Heart right ventricle (tissue), 16 donors: ENCODE data around the gene SBF2. TPM values are rescaled to one million over a fixed set of nuclear protein-coding genes. Genes with fewer than 3 reads are reported as not detected.

Experiments used
- ATAC-seq, 8 donors: fragments of 200-7000 bp; cut with Tn5 transposase; one replicate each; pipeline ENCODE4 v1.9.1; 2020; ENCODE audit warnings: mild to moderate bottlenecking in 8 of 8, moderate library complexity in 8 of 8, moderate number of reproducible peaks in 1 of 8
- DNase-seq, 2 donors: peaks; one replicate each; pipeline ENCODE4 v3.0.0-alpha.2; 2020
- H3K27ac ChIP-seq, 10 donors: fragments of 200-600 bp; sonication (generic) in 2 of 10; one replicate each; pipeline versions ENCODE4 v1.5.0 to v1.8.0; 2020 to 2022; ENCODE audit warnings: mild to moderate bottlenecking in 3 of 10
- H3K27me3 ChIP-seq, 7 donors: fragments of 200-600 bp; one replicate each; pipeline ENCODE4 v1.8.0; 2021 to 2022; ENCODE audit warnings: mild to moderate bottlenecking in 2 of 7
- H3K36me3 ChIP-seq, 9 donors: fragments of 200-600 bp; sonication (generic) in 1 of 9; one replicate each; pipeline versions ENCODE4 v1.5.0 to v1.8.0; 2020 to 2022; ENCODE audit warnings: mild to moderate bottlenecking in 2 of 9
- H3K4me1 ChIP-seq, 9 donors: fragments of 200-600 bp; sonication (generic) in 1 of 9; one replicate each; pipeline versions ENCODE4 v1.5.0 to v1.8.0; 2020 to 2022; ENCODE audit warnings: mild to moderate bottlenecking in 4 of 9
- H3K4me3 ChIP-seq, 10 donors: fragments of 200-600 bp; sonication (generic) in 2 of 10; one replicate each; pipeline versions ENCODE4 v1.5.0 to v1.8.0; 2020 to 2022; ENCODE audit warnings: mild to moderate bottlenecking in 7 of 10, moderate library complexity in 2 of 10
- H3K9me3 ChIP-seq, 11 donors: fragments of 200-600 bp in 10 of 11; sonication (generic) in 2 of 11; one replicate each; pipeline versions ENCODE4 v1.5.0 to v1.8.0; 2013 to 2022; ENCODE audit warnings: mild to moderate bottlenecking in 2 of 11, control low read depth in 1 of 11, moderate library complexity in 1 of 11
- WGBS, 2 donors: extraction: QIAGEN DNeasy Blood & Tissue Kit; methylation state at CpG; one replicate each; pipeline ENCODE4 v1.1.7; 2013; ENCODE audit warnings: inconsistent platforms in 1 of 2; 5-methylcytosine and 5-hydroxymethylcytosine counted together
- intact Hi-C, 10 donors: fragments of 100-400 bp; cut with DNase I; formaldehyde crosslinking; loops; one replicate each; pipeline versions ENCODE4 v1.11.1 to v1.14.2; 2022
- polyA plus RNA-seq, 2 donors: library from polyadenylated mRNA; stranded (reverse); fragments of 200-250 nt; gene quantifications; one replicate each; pipeline ENCODE4 v1.2.3, GENCODE V29; 2013
- total RNA-seq, 10 donors: library from RNA; stranded (reverse); fragmentation: NEBNext Ultra II Directional in 3 of 10; extraction: Animal tissue kit (Norgen Biotek cat#: 25700) in 3 of 10; gene quantifications; one replicate each; pipeline versions ENCODE4 v1.2.1 to v1.2.4, GENCODE V29; 2021 to 2023
- TF ChIP-seq, protein P1 (sequence below), 9 donors: fragments of 200-600 bp; sonication (generic) in 2 of 9; IDR thresholded peaks; one replicate each; pipeline versions ENCODE4 v1.5.0 to v1.8.0; 2021 to 2022; ENCODE audit warnings: antibody characterized with exemption in 9 of 9, mild to moderate bottlenecking in 5 of 9, moderate library complexity in 1 of 9
- donor health status: Arrhythmogenic right ventricular cardiomyopathy.
- donor health status: ischemic (EF 13 %, LVEDD 7.1; RV severe dilation, severe dysfunction).
- donor health status: healthy with polysubstance abuse.
- donor health status: DM: no; HTN: yes; CAD: no.
- donor health status: DM: no; HTN: no; CAD: no.
- donor health status: ischemic (EF 25% LVEDD 6.9; RV normal size, moderate dysfunction).
- donor health status: ischemic (EF 25% LVEDD 5.7; RV mildly dilated, moderate dysfunction).
- donor health status: healthy.
- donor health status: DM: yes; HTN: yes; CAD: no.
- donor health status: Ischemic cardiomyopathy.
- donor health status: ischemic (EF 35%, LVEDD 5.7; RV mildly dilated, moderate dysfunction).
- donor health status: nonischemic (EF 11% LVEDD 7.7; RV severe dilation, severe dysfunction).
- donor health status: DM: yes; HTN: yes; CAD: no.
- donor health status: PGD.
- donor health status: ischemic (EF 29% LVEDD 5.4; RV normal size, mild dysfunction).
- donor health status: nonischemic (EF 23%, LVEDD 6.1; RV moderate dilation, normal function).

Gene SBF2
- total and polyA plus RNA-seq, 12 donors = 8.9 to 27.1 (median 21.2) TPM

DNA sequence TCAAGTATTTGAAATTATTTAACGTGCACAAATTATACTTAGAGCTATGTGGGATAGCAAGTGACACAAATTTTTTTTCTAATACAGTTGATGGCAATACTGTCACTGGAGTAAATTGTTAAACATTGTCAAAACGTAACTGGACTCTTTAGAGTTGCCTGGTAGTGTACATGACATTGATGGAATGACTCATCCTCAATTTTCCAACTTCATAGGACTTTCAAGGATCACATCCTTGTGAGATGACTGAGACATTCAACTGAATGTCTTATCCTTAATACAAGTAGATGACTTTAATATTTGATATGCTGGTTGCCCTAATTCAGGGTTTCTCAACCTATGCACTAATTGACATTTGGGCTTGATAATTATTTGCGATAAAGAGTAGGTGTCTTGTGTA is 320.1 kb downstream of the SBF2 start:
- 88 to 91% methylated on average over 3 of the region's 3 CpGs for WGBS, 2 donors
- Histone ChIP-seq H3K4me1 (peaks cover 0 to 25% (median 19%) of the 10 kb centered on the region in 9 donors), H3K27ac (no peak overlapping the region), H3K36me3 (peaks cover 0 to 15% (median 0%) of the 10 kb centered on the region in 9 donors), H3K27me3 (no peaks in the 10 kb centered on the region), H3K9me3 (no peaks in the 10 kb centered on the region), H3K4me3 (no peak overlapping the region)
- ATAC-seq = no peak
- TF ChIP-seq, protein P1, sequence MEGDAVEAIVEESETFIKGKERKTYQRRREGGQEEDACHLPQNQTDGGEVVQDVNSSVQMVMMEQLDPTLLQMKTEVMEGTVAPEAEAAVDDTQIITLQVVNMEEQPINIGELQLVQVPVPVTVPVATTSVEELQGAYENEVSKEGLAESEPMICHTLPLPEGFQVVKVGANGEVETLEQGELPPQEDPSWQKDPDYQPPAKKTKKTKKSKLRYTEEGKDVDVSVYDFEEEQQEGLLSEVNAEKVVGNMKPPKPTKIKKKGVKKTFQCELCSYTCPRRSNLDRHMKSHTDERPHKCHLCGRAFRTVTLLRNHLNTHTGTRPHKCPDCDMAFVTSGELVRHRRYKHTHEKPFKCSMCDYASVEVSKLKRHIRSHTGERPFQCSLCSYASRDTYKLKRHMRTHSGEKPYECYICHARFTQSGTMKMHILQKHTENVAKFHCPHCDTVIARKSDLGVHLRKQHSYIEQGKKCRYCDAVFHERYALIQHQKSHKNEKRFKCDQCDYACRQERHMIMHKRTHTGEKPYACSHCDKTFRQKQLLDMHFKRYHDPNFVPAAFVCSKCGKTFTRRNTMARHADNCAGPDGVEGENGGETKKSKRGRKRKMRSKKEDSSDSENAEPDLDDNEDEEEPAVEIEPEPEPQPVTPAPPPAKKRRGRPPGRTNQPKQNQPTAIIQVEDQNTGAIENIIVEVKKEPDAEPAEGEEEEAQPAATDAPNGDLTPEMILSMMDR (IDR thresholded peaks at IDR 0.05) = no peak
- intact Hi-C loops = loop anchor here (1.0 to 10.0 kb wide), 11 partner anchors 109 to 439 kb away; partner anchors contain the start of gene ADM (in 7 of the 10)
- no peak for DNase-seq

DNA sequence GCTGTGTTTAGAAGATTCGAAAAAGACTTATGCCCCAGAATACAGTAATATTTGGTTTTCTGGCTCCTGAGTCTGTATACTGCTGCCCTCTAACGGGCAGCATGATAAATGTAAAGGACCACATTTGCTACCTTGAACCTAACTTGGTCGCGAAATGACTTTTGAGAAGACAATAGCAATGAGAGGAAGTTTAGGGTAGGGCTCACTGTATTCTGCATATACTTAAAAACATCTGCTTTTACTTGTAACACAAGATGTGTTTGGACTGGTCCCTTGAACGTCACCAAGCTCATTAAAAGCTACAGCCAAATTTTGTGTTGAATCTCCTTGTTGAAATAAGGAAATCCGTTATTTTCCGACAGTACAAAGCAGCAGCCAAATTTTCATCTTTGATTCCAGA is 321.0 kb downstream of the SBF2 start:
- Histone ChIP-seq H3K4me3 (no peak overlapping the region), H3K4me1 (peaks cover 0 to 22% (median 16%) of the 10 kb centered on the region in 9 donors), H3K36me3 (peaks cover 0 to 18% (median 0%) of the 10 kb centered on the region in 9 donors), H3K9me3 (no peaks in the 10 kb centered on the region), H3K27me3 (no peaks in the 10 kb centered on the region), H3K27ac (no peak overlapping the region)
- intact Hi-C loops = loop anchor here (1.0 to 10.0 kb wide), 11 partner anchors 108 to 438 kb away; partner anchors contain the start of gene ADM (in 7 of the 10)
- peak; percentile 47 to 82 (median 71) for ATAC-seq
- 30 to 31% methylated on average over 7 of the region's 7 CpGs for WGBS, 2 donors
- DNase-seq = peak in 1 of 2 donors; percentile 9
- TF ChIP-seq, protein P1 (IDR thresholded peaks at IDR 0.05) = peak; percentile 40 to 82 (median 72)

DNA sequence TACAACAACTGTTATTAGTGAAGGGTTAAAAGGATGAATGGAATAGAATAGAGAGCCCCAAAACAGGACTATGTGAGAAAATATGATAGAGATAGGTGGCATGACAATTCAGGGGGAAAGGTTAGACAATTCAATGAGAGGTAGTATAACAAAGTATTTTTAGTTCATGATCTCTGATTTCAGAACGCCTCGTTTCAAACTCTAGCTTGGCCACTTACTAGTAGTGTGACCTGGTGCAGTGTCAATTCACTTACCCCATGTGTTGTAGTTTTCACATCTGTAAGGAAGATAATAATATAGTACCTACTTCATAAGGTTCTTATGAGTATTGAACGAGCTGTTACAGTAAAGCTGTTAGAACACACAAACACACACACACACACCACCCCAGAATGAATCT is 322.1 kb downstream of the SBF2 start:
- Histone ChIP-seq H3K27me3 (no peaks in the 10 kb centered on the region), H3K36me3 (peaks cover 0 to 29% (median 0%) of the 10 kb centered on the region in 9 donors), H3K4me3 (no peak overlapping the region), H3K9me3 (no peaks in the 10 kb centered on the region), H3K4me1 (peaks cover 0 to 13% (median 6%) of the 10 kb centered on the region in 9 donors), H3K27ac (no peak overlapping the region)
- peak in 3 of 8 donors; percentile 39 to 53 (median 41) for ATAC-seq
- intact Hi-C loops = loop anchor here (1.0 to 10.0 kb wide), 11 partner anchors 107 to 437 kb away; partner anchors contain the start of gene ADM (in 7 of the 10)
- no peak for DNase-seq
- TF ChIP-seq, protein P1 (IDR thresholded peaks at IDR 0.05) = no peak
- WGBS, 2 donors = 52 to 75% methylated on average over 3 of the region's 3 CpGs

DNA sequence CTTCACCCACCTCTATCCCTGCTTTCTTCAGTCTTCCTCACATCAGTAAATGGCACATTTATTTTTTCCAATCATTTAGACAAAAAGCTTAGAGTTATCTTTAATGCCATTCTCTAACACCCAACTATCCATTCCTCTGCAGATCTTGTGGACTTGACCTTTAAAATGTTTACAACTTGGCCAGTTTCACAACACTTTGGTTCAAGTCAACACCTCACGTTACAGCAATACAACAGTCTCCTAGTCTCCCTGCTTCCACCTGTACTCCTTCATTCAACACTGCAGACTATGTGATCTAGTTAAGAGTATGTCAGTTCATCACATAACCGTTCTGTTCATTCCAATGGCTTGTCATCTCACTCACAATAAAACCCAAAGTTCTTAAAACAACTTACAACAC is 325.0 kb downstream of the SBF2 start:
- TF ChIP-seq, protein P1 (IDR thresholded peaks at IDR 0.05) = no peak
- intact Hi-C loops = loop anchor here in 1 of 10 donors (10.0 kb wide), 1 partner anchor 94 kb away; no protein-coding TSS in a partner anchor

More for the DNA sequence above, 325.0 kb downstream of the SBF2 start:
- Histone ChIP-seq H3K27me3 (no peaks in the 10 kb centered on the region), H3K4me3 (no peak overlapping the region), H3K27ac (no peak overlapping the region), H3K9me3 (no peaks in the 10 kb centered on the region), H3K36me3 (peaks cover 0 to 25% (median 0%) of the 10 kb centered on the region in 9 donors), H3K4me1 (peaks cover 0 to 13% (median 6%) of the 10 kb centered on the region in 9 donors)
- 66 to 82% methylated on average over 2 of the region's 2 CpGs for WGBS, 2 donors
- DNase-seq (no peak), ATAC-seq (no peak)
